ENCODE data around the gene DDX21. TPM values are rescaled to one million over a fixed set of nuclear protein-coding genes. Genes with fewer than 3 reads are reported as not detected.
"Not testable (repeated sequence)": the region's sequence is repeated elsewhere in the genome, so short reads cannot be mapped to it uniquely, and the experiment has no call there.

Gene DDX21
- total RNA-seq (2014; rRNA removed; shearing (Covaris generic)) = 170 and 188 TPM in 2 replicates
- 160 and 200 TPM in 2 replicates for polyA plus RNA-seq (2015; cell fraction: cytosol; rRNA removed)
- 279 and 323 TPM in 2 replicates for polyA plus RNA-seq (2015; cell fraction: nucleus; rRNA removed)

DNA sequence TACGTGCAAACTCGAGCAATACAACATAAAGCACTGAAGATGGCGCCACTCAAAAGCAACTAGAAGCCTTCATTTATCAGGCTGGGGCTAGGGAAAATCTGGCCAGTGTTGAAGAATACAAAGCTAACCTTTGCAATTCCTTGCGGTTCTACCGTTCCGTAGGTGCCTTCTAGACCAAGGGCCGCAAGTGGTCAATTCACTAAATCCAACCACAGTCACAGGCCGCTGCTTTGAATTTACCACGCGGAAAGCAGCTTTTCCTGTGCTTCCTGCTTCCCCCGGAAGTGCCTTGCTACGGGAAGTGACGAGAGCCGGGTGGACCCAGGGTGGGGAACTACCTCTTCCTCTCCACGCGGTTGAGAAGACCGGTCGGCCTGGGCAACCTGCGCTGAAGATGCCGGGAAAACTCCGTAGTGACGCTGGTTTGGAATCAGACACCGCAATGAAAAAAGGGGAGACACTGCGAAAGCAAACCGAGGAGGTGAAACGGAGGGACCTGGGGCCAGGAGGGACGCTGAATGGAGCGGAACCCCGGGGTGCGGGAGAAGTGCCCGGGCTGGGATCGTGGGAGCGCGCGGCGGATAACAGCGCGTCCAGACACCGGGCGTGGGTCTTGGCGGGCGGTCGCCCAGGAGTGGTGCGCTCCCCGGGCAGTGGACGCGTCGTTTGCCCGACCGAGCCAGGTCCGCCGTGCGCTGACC, at the start of gene DDX21:
Gene DDX21 (plus strand): TSS at position 339 of the 701 bp plus-strand sequence. CDS start 56 bp downstream, at position 395.
- DNase-seq (ENCODE audit: low read depth) = peak; percentile 88

DNA sequence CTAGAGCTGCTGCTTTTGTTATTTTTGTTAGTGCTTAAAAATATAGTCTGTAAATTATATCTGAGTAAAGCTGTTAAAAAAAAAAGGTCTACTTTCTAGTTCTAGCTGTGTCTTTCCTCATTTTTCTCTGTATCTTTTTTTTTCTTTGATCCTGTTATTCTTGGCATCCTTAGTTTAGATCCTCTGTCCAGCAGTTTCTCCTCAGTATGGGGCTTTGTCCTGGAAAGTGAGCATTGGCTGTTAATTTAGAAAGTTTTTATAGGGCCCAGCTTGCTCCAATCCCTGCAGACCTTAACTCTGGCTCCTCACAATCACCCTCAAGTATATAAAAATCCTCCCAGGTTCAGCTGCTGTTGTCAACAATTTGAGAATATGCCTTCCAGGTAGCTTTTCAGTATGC, 31.4 kb upstream of the DDX21 start:
- no peak for DNase-seq (ENCODE audit: low read depth)

DNA sequence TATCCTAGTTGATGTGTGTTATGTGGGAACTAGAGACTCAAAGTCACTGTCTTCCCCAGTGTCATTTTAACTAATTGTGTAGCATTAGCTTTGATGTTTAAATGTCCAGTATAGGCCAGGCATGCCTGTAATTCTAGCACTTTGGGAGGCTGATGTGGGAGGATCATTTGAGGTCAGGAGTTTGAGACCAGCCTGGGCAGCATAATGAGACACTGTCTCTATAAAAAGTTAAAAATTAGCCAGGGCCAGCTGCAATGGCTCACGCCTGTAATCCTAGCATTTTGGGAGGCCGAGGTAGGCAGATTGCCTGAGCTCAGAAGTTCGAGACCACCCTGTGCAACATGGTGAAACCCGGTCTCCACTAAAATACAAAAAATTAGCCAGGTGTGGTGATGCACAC, 30.5 kb upstream of the DDX21 start:
- no peak for DNase-seq (ENCODE audit: low read depth)

DNA sequence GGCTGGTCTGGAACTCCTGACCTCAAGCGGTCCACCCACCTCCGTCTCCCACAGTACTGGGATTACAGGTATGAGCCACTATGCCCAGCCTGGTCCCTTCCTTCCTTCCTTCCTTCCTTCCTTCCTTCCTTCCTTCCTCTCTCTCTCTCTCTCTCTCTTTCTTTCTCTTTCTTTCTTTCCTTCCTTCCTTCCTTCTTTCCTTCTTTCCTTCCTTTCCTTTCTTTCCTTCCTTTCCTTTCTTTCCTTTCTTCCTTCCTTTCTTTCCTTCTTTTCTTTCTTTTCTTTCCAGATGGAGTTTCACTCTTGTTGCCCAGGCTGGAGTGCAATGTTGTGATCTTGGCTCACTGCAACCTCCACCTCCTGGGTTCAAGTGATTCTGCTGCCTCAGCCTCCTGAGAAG, 26.8 kb upstream of the DDX21 start:
- not testable (repeated sequence) for DNase-seq (ENCODE audit: low read depth)

DNA sequence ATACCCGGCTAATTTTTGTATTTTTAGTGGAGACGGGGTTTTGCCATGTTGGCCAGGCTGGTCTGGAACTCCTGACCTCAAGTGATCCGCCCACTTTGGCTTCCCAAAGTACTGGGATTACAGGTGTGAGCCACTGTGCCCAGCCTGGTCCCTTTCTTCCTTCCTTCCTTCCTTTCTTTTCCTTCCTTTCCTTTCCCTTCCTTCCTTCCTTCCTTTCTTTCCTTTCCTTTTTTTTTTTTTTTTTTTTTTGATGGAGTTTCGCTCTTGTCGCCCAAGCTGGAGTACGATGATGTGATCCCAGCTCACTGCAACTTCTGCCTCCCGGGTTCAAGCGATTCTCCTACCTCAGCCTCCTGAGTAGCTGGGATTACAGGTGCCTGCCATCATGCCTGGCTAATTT, 26.1 kb upstream of the DDX21 start:
- DNase-seq (ENCODE audit: low read depth) = not testable (repeated sequence)

DNA sequence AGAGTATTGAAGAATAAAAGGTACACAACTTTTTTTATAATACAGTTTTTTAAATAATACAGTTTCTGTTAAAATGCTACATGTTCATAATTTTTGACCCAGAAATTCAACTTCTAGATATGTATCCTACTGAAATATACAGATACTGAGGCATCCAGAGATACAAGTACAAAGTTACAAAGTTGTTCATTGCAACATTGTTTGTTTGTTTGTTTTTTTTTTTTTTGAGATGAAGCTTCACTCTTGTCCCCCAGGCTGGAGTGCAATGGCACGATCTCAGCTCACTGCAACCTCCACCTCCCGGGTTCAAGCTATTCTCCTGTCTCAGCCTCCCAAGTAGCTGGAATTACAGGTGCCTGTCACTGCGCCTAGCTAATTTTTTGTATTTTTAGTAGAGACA, 23.1 kb upstream of the DDX21 start:
- DNase-seq (ENCODE audit: low read depth) = not testable (repeated sequence)

DNA sequence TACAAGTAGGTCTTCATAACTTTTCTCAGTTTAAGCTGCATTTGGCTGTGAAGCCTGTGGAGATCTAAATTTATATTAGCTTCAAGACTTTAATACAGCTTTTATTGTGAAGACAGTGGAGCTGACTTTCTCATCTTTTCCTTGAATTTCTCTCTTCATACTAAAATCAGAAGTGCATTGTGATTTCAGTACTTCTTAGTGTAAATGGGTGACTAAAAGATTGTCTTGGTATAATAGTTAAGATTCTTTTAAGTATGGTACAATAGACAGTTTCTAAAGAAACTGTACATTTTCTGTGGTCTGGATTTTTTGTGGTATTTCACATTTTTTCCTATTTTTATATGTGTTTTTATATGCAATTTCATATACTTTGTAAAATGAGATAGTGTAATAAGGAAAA, 21.0 kb upstream of the DDX21 start:
- no peak for DNase-seq (ENCODE audit: low read depth)

DNA sequence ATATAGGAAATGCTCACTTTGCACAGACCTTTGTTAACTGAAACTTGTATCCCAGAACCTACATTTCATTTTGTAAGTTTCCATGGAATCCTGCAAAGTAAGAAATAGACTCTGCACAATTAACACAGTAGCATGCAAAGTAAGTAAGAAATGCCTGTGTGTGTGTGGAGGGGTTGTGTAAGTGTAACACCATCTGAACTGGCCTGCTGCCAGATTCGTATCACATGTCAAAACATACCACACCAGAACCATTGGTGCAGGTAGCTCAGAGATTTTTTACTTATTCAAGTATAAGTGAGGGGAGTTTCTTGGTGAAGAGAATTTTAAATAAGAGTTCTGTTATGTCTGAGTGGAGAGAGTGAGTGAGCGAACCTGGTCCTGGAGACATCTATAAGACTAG, 17.9 kb upstream of the DDX21 start:
- DNase-seq (ENCODE audit: low read depth) = no peak

DNA sequence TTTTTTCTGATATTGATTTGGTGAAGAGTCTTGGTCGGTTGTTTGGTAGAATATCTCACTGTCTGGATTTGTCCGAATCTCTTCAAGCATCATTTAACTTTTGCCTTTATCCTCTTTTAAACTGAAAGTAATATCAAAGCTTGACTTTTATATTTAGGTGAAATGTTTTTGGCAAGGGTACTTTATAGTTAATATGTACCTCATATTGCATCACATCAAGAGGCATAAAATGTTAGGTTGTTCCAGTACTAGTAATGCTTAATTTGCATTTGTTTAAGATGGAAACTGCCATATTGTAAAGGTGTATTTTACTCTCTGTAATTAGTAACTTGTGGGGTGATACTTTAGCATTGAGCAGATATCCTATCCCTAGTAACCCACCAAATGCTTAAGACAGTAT, 17.1 kb upstream of the DDX21 start:
- no peak for DNase-seq (ENCODE audit: low read depth)

DNA sequence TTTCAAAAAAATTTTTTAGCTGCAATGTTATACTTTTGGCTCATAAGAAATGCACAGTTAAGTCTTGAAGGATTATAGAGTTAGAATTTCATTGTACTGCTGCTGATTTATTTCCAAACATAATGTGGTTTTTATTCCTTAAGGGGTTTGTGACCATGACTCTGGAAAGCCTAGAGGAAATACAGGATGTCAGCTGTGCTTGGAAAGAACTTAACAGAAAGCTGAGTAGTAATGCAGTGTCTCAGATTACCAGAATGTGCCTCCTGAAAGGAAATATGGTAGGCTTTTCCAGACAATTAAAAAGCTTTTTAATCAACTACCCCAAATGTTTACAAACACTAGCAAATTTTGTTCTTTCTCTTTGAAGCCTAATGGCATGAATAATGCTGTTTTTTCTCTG, 15.1 kb upstream of the DDX21 start:
- not testable (repeated sequence) for DNase-seq (ENCODE audit: low read depth)

DNA sequence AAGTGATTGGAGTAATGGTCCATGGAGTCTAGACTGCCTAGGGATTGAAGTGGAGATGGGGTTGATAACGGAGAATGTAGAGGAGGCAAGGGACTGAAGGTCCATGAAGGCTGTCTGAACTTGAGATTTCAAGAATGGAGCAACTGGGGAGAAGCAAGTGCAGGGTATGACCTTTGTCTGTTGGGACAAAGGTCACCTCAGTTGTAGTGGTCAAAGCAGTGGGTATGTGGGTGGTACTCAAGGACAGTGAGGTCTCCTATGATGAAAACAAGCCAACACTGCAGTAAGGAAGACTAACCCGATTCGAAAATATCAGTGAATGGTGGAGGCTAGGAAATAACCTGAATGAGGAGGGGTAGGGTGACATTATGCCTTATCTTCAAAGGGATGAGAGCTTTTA, 5.4 kb upstream of the DDX21 start:
- no peak for DNase-seq (ENCODE audit: low read depth)

DNA sequence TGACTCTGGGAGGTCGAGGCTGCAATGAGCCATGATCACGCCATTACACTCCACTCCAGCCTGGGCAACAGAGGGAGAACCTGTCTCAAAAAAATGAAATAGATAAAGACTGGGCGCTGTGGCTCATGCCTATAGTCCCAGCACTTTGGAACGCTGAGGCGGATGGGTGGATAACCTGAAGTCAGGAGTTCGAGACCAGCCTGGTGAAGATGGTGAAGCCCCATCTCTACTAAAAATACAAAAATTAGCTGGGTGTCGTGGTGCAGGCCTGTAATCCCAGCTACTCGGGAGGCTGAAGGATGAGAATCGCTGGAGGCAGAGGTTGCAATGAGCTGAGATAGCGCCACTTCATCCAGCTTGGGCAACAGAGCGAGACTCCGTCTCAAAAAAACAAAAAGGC, 1.1 kb upstream of the DDX21 start:
- no peak for DNase-seq (ENCODE audit: low read depth)

DNA sequence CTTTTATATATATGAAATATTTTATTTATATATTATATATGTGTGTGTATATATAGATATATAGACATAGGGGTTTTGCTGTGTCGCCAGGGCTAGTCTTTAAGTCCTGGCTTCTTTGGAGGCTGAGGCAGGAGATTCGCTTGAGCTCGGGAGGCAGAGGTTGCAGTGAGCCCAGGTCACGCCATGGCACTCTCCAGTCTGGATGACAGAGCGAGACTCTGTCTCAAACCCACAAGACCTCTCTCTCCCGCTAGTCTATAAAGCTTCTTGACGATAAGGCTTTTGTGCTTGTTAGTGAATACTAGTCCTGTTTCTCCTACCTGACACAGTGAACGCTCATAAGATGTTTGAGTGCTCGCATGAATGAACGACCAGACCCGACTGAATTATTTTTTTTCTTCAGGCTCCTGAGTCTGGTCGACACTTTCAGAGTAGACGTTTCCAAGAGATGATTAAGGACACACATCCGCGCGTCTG, 577 bp upstream of the DDX21 start:
- no peak for DNase-seq (ENCODE audit: low read depth)

DNA sequence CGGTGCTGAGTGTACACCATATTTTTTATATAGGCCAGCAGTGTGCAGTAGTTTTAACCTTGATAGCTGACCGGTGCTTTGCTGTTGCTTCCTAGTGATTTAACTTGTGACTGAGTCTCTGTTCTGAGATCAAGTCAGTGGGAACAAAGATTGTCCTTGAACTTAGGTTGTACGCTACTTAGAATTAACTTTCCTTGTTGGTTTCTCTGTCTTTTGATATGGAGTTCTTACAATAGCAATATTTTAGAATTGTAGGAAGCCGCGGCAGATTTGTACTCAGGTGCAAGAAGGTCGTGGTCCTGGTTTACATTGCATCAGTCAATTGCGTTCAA, 1.3 kb downstream of the DDX21 start:
- DNase-seq (ENCODE audit: low read depth) = no peak

DNA sequence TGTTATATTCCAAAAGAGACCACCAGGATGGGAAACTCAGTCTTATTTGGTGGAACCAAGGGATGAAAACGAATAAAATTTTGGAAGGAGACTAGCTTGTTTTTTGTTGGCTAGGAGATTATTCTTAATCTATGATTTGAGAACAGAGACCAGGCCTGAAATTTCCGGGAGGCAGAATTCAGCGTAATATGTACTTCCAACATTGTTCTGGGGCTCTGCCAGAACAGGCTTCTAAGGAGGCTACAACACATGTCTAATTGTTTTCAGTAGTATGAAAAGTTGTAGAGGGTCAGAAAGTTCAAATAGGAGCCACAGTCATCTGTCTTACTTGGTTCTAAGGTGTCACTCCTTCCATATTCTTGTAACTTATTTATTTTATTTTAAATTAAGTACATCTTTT, 1.7 kb downstream of the DDX21 start:
- DNase-seq (ENCODE audit: low read depth) = peak; percentile 22

DNA sequence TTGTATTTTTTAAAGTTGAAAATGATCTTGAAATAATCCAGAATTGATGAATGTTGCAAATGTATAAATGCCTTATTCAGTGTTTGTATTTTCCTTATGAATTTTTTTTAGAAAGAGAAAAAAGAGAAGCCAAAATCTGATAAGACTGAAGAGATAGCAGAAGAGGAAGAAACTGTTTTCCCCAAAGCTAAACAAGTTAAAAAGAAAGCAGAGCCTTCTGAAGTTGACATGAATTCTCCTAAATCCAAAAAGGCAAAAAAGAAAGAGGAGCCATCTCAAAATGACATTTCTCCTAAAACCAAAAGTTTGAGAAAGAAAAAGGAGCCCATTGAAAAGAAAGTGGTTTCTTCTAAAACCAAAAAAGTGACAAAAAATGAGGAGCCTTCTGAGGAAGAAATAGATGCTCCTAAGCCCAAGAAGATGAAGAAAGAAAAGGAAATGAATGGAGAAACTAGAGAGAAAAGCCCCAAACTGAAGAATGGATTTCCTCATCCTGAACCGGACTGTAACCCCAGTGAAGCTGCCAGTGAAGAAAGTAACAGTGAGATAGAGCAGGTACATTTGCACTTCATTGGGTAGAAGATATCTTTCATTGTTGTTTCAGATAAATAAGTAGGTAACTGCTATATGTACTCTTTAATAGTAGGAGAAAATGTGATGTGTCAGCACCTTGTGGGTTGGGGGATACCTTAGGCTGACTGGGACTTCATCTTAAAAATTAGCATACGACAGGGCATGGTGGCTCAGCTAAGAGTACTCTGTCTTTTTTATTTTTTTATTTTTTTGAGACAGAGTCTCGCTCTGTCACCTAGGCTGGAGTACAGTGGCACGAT, 3.9 kb downstream of the DDX21 start:
- DNase-seq (ENCODE audit: low read depth) = no peak

DNA sequence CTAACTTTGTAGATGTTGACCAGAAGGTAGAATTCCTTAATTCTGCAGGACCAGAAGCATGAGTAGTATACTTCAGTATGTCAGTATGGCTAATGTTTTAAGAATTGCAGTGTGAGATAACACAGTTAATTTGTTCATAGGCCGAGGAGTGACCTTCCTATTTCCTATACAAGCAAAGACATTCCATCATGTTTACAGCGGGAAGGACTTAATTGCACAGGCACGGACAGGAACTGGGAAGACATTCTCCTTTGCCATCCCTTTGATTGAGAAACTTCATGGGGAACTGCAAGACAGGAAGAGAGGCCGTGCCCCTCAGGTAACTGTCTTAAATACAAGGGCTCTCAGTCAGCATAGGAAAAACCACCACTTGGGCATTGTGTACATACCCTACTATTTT, 7.2 kb downstream of the DDX21 start:
- DNase-seq (ENCODE audit: low read depth) = no peak

DNA sequence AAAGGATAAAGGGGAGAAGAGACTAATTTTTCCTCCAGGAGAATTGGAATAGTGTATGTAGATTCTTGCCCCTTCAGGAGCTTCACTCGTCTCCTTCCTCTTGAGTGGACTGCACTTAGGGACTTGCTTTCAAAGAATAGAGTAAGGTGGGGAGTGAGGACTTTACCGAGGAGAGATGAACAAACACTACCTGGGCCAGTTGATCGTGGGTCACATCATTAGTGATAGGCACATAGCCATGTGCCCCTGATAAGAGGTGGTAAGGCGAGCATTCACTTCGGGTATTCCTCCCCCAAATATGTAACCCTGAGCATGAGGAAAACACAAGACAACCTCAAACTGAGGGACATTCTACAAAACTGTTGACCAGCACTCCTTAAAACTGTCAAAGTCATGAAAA, 18.0 kb downstream of the DDX21 start:
- DNase-seq (ENCODE audit: low read depth) = no peak

DNA sequence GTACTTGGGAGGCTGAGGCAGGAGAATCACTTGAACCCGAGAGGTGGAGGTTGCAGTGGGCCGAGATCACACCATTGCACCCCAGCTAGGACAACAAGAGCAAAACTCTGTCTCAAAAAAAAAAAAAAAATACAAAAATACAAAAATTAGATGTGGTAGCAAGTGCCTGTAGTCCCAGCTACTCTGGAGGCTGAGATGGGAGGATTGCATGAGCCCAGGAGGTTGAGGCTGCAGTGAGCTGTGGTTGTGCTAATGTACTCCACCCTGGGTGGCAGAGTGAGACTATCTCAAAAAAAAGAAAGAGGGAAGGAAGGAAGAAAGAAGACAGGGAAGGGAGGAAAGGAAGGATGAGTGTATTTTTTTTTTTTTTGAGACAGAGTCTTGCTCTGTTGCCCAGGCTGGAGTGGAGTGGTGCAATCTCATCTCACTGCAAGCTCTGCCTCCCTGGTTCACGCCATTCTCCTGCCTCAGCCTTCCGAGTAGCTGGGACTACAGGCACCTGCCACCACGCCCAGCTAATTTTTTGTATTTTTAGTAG, 20.0 kb downstream of the DDX21 start:
- not testable (repeated sequence) for DNase-seq (ENCODE audit: low read depth)

DNA sequence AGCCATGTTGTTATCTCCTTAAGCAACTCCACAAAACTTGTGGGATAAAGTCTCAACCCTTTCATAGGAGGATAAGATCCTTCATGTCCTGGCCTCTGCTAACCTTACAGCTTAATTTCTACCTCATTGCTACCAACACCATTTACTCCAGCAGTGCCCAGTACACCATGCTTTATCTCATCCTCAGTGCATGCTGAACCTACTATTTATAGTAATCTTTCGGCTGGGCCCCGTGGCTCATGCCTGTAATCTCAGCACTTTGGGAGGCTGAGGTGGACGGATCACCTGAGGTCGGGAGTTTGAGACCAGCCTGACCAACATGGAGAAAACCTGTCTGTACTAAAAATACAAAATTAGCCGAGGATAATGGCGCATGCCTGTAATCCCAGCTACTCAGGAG, 23.8 kb downstream of the DDX21 start:
- DNase-seq (ENCODE audit: low read depth) = not testable (repeated sequence)

DNA sequence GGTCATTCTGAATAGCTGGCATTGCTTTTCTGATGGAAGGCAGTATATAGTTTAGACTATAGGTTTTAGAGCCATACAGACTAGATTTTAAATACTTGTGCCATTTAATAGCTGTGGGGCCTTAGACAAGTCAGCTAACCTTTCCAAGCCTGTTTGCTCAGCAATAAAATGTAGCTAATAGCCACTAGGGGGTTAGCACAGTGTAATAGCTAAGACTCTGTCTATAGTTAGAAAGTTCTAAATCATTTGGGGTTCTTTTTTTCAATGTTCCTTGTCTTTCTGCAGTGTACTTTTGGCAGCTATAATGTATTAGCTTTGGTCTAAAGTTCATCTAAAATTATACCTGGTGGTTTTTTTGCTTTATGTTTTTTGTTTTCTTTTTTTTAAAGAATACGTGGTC, 25.1 kb downstream of the DDX21 start:
- DNase-seq (ENCODE audit: low read depth) = no peak

DNA sequence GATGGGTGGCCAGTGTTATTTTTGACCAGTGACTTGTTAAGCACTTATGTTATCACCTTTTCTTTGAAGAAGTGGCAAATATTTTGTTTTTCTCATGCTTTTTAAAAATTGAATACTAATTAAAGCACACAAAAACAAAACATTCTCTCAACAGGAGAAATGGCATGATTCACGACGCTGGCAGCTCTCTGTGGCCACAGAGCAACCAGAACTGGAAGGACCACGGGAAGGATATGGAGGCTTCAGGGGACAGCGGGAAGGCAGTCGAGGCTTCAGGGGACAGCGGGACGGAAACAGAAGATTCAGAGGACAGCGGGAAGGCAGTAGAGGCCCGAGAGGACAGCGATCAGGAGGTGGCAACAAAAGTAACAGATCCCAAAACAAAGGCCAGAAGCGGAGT, 26.4 kb downstream of the DDX21 start:
- DNase-seq (ENCODE audit: low read depth) = no peak

Measured in HT1080 (cell line).